B cell (primary cell): ENCODE data around the gene KRR1. TPM values are rescaled to one million over a fixed set of nuclear protein-coding genes. Genes with fewer than 3 reads are reported as not detected.

Experiments used
- ATAC-seq: fragments of 200-7000 bp; cut with Tn5 transposase; one replicate; pipeline ENCODE4 v1.10.0; 2021; ENCODE audit warnings: low read depth, mild to moderate bottlenecking, moderate number of reproducible peaks, moderate library complexity
- CTCF ChIA-PET: fragments of 350-600 bp; sonication (Branson Sonifier 250); formaldehyde crosslinking; loops from one replicate; lab custom pipeline; 2021; ENCODE audit warnings: antibody characterized with exemption, inconsistent platforms; lab: Charles Lee
- POLR2A ChIA-PET: fragments of 350-600 bp; sonication (Branson Sonifier 250); formaldehyde crosslinking; loops from one replicate; lab custom pipeline; 2021; ENCODE audit warnings: antibody characterized with exemption; lab: Charles Lee
- DNase-seq: peaks from one replicate; pipeline ENCODE4 v3.0.0; 2013
- H2AFZ ChIP-seq: 2 replicates; pipeline ENCODE4 v1.6.1; 2012; ENCODE audit warnings: mild to moderate bottlenecking, low read depth, low read length; ENCODE audit not compliant: insufficient read depth, poor library complexity, severe bottlenecking
- H3K27ac ChIP-seq, 2 donors: 1 replicate in 1 of 2; 2 replicates in 1 of 2; pipeline ENCODE4 v1.5.1; 2012 to 2013; ENCODE audit warnings: low read length in 2 of 2, mild to moderate bottlenecking in 2 of 2, moderate library complexity in 1 of 2
- H3K27me3 ChIP-seq, 4 experiments: fragments of 200-600 bp in 1 of 4; sonication (generic) in 1 of 4; replicated peaks in 1 of 4; 1 replicate in 2 of 4; 2 replicates in 2 of 4; pipeline versions ENCODE4 v1.6.1 to v1.7.0; 2013 to 2016; ENCODE audit warnings: low read length in 3 of 4, mild to moderate bottlenecking in 2 of 4, mixed read lengths in 1 of 4, moderate library complexity in 1 of 4; ENCODE audit not compliant: insufficient read depth in 4 of 4, control insufficient read depth in 3 of 4; ENCODE audit errors: control extremely low read depth in 1 of 4
- H3K36me3 ChIP-seq, 2 experiments: replicated peaks in 1 of 2; 1 replicate in 1 of 2; 2 replicates in 1 of 2; pipeline versions ENCODE4 v1.6.1 to v1.7.1; 2013; ENCODE audit warnings: low read length in 1 of 2; ENCODE audit not compliant: insufficient read depth in 2 of 2, control insufficient read depth in 1 of 2; ENCODE audit errors: control extremely low read depth in 1 of 2, extremely low read depth in 1 of 2
- H3K4me1 ChIP-seq, 2 donors: fragments of 200-600 bp in 1 of 2; sonication (generic) in 1 of 2; 1 replicate in 1 of 2; 2 replicates in 1 of 2; pipeline versions ENCODE4 v1.5.1 to v1.6.1; 2013 to 2017; ENCODE audit warnings: low read length in 2 of 2; ENCODE audit not compliant: control insufficient read depth in 2 of 2, insufficient read depth in 2 of 2
- H3K4me2 ChIP-seq: replicated peaks from 2 replicates; pipeline ENCODE3; 2012; ENCODE audit warnings: mild to moderate bottlenecking, low read depth, low read length; ENCODE audit not compliant: poor library complexity, severe bottlenecking
- H3K4me3 ChIP-seq, 5 experiments: fragments of 200-600 bp in 1 of 5; sonication (generic) in 1 of 5; 1 replicate in 3 of 5; 2 replicates in 2 of 5; pipeline versions ENCODE4 v1.5.1 to v1.7.0; 2011 to 2016; ENCODE audit warnings: low read length in 4 of 5, mild to moderate bottlenecking in 4 of 5, low read depth in 2 of 5, control low read depth in 1 of 5, moderate library complexity in 1 of 5; ENCODE audit not compliant: insufficient read depth in 1 of 5; ENCODE audit errors: control extremely low read depth in 1 of 5, extremely low read depth in 1 of 5
- H3K79me2 ChIP-seq: fragments of 200-600 bp; sonication (generic); one replicate; pipeline ENCODE4 v1.6.0; 2016; ENCODE audit warnings: low read length; ENCODE audit not compliant: control insufficient read depth, insufficient read depth
- H3K9ac ChIP-seq: fragments of 200-600 bp; sonication (generic); 2 replicates; pipeline ENCODE4 v1.6.1; 2017; ENCODE audit warnings: mild to moderate bottlenecking, low read length, moderate library complexity
- H3K9me3 ChIP-seq, 3 donors: one replicate each; pipeline versions ENCODE4 v1.6.1 to v1.7.1; 2013; ENCODE audit warnings: low read length in 2 of 3; ENCODE audit not compliant: control insufficient read depth in 2 of 3, insufficient read depth in 1 of 3; ENCODE audit errors: control extremely low read depth in 1 of 3
- H4K20me1 ChIP-seq: 2 replicates; pipeline ENCODE4 v1.6.0; 2012; ENCODE audit warnings: mild to moderate bottlenecking, low read length; ENCODE audit not compliant: insufficient read depth, control insufficient read depth, poor library complexity, severe bottlenecking
- H3K27ac Mint-ChIP-seq: one replicate; pipeline ENCODE4 v1.8.0; 2021; ENCODE audit warnings: mixed read lengths
- H3K27me3 Mint-ChIP-seq: one replicate; pipeline ENCODE4 v1.8.0; 2021; ENCODE audit warnings: mixed read lengths
- H3K4me1 Mint-ChIP-seq: one replicate; pipeline ENCODE4 v1.8.0; 2021; ENCODE audit warnings: mixed read lengths
- H3K4me3 Mint-ChIP-seq: one replicate; pipeline ENCODE4 v1.8.0; 2021; ENCODE audit warnings: mixed read lengths
- H3K9me3 Mint-ChIP-seq: one replicate; pipeline ENCODE4 v1.8.0; 2022; ENCODE audit warnings: mixed read lengths; ENCODE audit not compliant: insufficient read depth
- EZH2 ChIP-seq: IDR thresholded peaks from 2 replicates; pipeline ENCODE4 v1.6.1; 2012; ENCODE audit warnings: borderline replicate concordance, low read depth, mild to moderate bottlenecking, moderate library complexity, low read length; ENCODE audit not compliant: insufficient read depth, poor library complexity, severe bottlenecking
- WGBS: methylation state at CpG from one replicate; pipeline ENCODE4 v1.1.5; 2013; ENCODE audit warnings: missing lambda C conversion rate; ENCODE audit not compliant: insufficient coverage; 5-methylcytosine and 5-hydroxymethylcytosine counted together
- intact Hi-C: fragments of 100-400 bp; cut with micrococcal nuclease; formaldehyde crosslinking; loops from one replicate; pipeline ENCODE4 v1.10.0; 2022
- polyA plus RNA-seq: library from polyadenylated mRNA; depleted of rRNA; stranded (reverse); fragments of >200 nt; gene quantifications from 2 replicates; pipeline ENCODE4 v1.2.3, GENCODE V29; 2012
- total RNA-seq, 2 donors: library from RNA; stranded (reverse); fragments of 120-200 nt in 1 of 2; gene quantifications; 1 replicate in 1 of 2; 2 replicates in 1 of 2; pipeline versions ENCODE4 v1.2.3 to v1.2.4, GENCODE V29; 2013 to 2022
- TF ChIP-seq, protein P1 (sequence below): fragments of 200-600 bp; IDR thresholded peaks from one replicate; pipeline ENCODE4 v1.8.0; 2022; ENCODE audit warnings: antibody characterized with exemption, mild to moderate bottlenecking

KRR1 gene
- total and polyA plus RNA-seq, 2 donors (not counting 1 experiment from before 2014, with no cell fraction given), result 16.3 to 87.7 TPM

DNA sequence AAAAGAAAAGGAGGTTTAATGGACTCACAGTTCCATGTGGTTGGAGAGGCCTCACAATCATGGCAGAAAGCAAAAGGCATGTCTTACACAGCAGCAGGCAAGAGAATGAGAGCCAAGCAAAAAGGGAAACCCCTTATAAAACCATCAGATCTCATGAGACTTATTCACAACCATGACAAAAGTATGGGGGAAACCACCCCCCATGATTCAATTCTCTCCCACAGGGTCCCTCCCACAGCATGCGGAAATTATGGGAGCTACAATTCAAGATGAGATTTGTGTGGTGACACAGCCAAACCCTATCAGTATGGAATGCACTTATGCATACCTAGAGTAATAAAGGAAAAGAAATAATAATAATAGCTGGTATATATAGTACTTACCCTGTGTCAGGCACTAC, 35.3 kb downstream of the KRR1 start:
- Histone ChIP-seq H3K36me3 (no peaks in the 10 kb centered on the region), H3K4me1 (peaks cover 45 to 47% of the 10 kb centered on the region in 2 donors), H3K4me2 (no peak overlapping the region), H2AFZ (no peak overlapping the region), H4K20me1 (no peaks in the 10 kb centered on the region), H3K27me3 (no peaks in the 10 kb centered on the region), H3K9ac (no peak overlapping the region), H3K27ac (no peak overlapping the region), H3K79me2 (peaks cover 2% of the 10 kb centered on the region), H3K9me3 (no peaks in the 10 kb centered on the region), H3K4me3 (no peak overlapping the region)
- intact Hi-C loops, result no loop called here
- Mint-ChIP-seq H3K4me3 (no peak overlapping the region), H3K9me3 (no peaks in the 10 kb centered on the region), H3K27ac (no peak overlapping the region), H3K27me3 (no peaks in the 10 kb centered on the region), H3K4me1 (peaks cover 64% of the 10 kb centered on the region)
- ChIA-PET POLR2A (interaction anchor here (0.6 to 1.2 kb wide), 2 partner anchors 86 to 921 kb away, joined by 3 to 4 read pairs; no protein-coding TSS in a partner anchor), CTCF (interaction anchor here (3.8 to 10.9 kb wide), 2 partner anchors 8 to 86 kb away, joined by 34 to 92 read pairs; partner anchors contain the start of gene GLIPR1L2)
- DNase-seq (no peak), ATAC-seq (no peak)
- TF ChIP-seq, protein P1, sequence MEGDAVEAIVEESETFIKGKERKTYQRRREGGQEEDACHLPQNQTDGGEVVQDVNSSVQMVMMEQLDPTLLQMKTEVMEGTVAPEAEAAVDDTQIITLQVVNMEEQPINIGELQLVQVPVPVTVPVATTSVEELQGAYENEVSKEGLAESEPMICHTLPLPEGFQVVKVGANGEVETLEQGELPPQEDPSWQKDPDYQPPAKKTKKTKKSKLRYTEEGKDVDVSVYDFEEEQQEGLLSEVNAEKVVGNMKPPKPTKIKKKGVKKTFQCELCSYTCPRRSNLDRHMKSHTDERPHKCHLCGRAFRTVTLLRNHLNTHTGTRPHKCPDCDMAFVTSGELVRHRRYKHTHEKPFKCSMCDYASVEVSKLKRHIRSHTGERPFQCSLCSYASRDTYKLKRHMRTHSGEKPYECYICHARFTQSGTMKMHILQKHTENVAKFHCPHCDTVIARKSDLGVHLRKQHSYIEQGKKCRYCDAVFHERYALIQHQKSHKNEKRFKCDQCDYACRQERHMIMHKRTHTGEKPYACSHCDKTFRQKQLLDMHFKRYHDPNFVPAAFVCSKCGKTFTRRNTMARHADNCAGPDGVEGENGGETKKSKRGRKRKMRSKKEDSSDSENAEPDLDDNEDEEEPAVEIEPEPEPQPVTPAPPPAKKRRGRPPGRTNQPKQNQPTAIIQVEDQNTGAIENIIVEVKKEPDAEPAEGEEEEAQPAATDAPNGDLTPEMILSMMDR, result no peak
- TF ChIP-seq EZH2, result no peak
- no CpG with 5 or more reads among the region's 1 CpG for WGBS

DNA sequence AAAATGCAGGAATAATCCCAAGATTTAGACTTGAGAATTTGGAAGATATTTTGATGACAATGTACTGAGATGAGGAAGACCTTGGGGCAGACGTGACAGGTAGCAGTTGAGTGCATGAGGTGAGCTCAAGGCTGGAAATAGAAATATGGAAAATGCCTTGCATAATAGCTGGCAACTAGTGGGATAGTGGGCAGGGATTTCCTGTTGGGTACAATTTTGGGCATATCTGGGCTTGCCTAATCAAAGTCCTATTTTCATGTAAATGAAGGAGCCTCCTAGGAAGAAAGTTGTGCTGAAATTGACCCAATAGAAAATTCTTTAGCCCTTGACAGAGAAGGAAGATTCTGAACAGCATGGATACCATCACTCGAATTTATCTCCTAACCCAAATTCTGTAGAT, 37.3 kb downstream of the KRR1 start:
- H3K27ac Mint-ChIP-seq, result no peak overlapping the region
- no peaks in the 10 kb centered on the region for H3K9me3 ChIP-seq
- intact Hi-C loops, result no loop called here
- no peaks in the 10 kb centered on the region for H3K27me3 Mint-ChIP-seq
- no peaks in the 10 kb centered on the region for H3K9me3 Mint-ChIP-seq
- no peak overlapping the region for H3K27ac ChIP-seq
- H3K4me3 Mint-ChIP-seq, result no peak overlapping the region
- H3K36me3 ChIP-seq, result no peaks in the 10 kb centered on the region
- DNase-seq, result no peak
- H4K20me1 ChIP-seq, result no peaks in the 10 kb centered on the region
- ChIA-PET CTCF (interaction anchor here (1.4 to 3.8 kb wide), 4 partner anchors 10 to 563 kb away, joined by 3 to 34 read pairs (median 4); no protein-coding TSS in a partner anchor), POLR2A (interaction anchor here (0.9 kb wide), 1 partner anchor 37 kb away, joined by 3 read pairs; no protein-coding TSS in a partner anchor)
- H3K4me1 ChIP-seq, result peaks cover 35 to 39% of the 10 kb centered on the region in 2 donors
- no peak overlapping the region for H3K4me2 ChIP-seq
- TF ChIP-seq EZH2, result no peak
- TF ChIP-seq, protein P1, result no peak
- no peaks in the 10 kb centered on the region for H3K79me2 ChIP-seq
- no peaks in the 10 kb centered on the region for H3K27me3 ChIP-seq
- 100% methylated on average over 1 of the region's 2 CpGs for whole genome bisulfite sequencing
- H3K4me1 Mint-ChIP-seq, result peaks cover 58% of the 10 kb centered on the region
- ATAC-seq, result no peak
- H3K9ac ChIP-seq, result no peak overlapping the region
- H2AFZ ChIP-seq, result no peak overlapping the region
- no peak overlapping the region for H3K4me3 ChIP-seq
